Esophagus (tissue), 2 donors: ENCODE data around the gene APOO. TPM values are rescaled to one million over a fixed set of nuclear protein-coding genes. Genes with fewer than 3 reads are reported as not detected.
A peak's percentile ranks its signal among the peaks of the same experiment; 100 is the strongest.

Experiments used
- H3K27ac ChIP-seq, 2 donors: one replicate each; pipeline ENCODE4 v1.5.1; 2013; ENCODE audit warnings: low read depth in 2 of 2, mild to moderate bottlenecking in 2 of 2, inconsistent platforms in 1 of 2, low read length in 1 of 2, moderate library complexity in 1 of 2
- H3K27me3 ChIP-seq, 2 donors: one replicate each; pipeline ENCODE4 v1.6.1; 2013; ENCODE audit warnings: low read length in 2 of 2, control low read depth in 1 of 2, mild to moderate bottlenecking in 1 of 2; ENCODE audit not compliant: insufficient read depth in 2 of 2, control insufficient read depth in 1 of 2
- H3K36me3 ChIP-seq, 2 donors: one replicate each; pipeline ENCODE4 v1.6.1; 2013; ENCODE audit warnings: low read length in 1 of 2; ENCODE audit not compliant: control insufficient read depth in 2 of 2, insufficient read depth in 2 of 2
- H3K4me1 ChIP-seq, 2 donors: one replicate each; pipeline ENCODE4 v1.6.1; 2013; ENCODE audit warnings: low read length in 1 of 2; ENCODE audit not compliant: control insufficient read depth in 2 of 2, insufficient read depth in 2 of 2
- H3K4me3 ChIP-seq, 2 donors: one replicate each; pipeline ENCODE4 v1.5.1; 2013; ENCODE audit warnings: low read length in 2 of 2, mild to moderate bottlenecking in 2 of 2, low read depth in 1 of 2, moderate library complexity in 1 of 2
- H3K9me3 ChIP-seq, 2 donors: one replicate each; pipeline ENCODE4 v1.6.1; 2013; ENCODE audit warnings: mild to moderate bottlenecking in 2 of 2, low read depth in 1 of 2, low read length in 1 of 2, moderate library complexity in 1 of 2; ENCODE audit not compliant: control insufficient read depth in 2 of 2, insufficient read depth in 1 of 2
- WGBS, 2 donors: extraction: QIAGEN DNeasy Blood & Tissue Kit; methylation state at CpG; one replicate each; pipeline ENCODE4 v1.1.7; 2013; 5-methylcytosine and 5-hydroxymethylcytosine counted together
- polyA plus RNA-seq, 2 donors: library from polyadenylated mRNA; stranded (reverse); fragments of 200-250 nt; gene quantifications; one replicate each; pipeline ENCODE4 v1.2.3, GENCODE V29; 2013
- donor health status: healthy with polysubstance abuse.
- donor health status: Bipolar disorder and iron deficiency.

APOO gene
- polyA plus RNA-seq, 2 donors = 12.7 to 15.8 TPM

DNA sequence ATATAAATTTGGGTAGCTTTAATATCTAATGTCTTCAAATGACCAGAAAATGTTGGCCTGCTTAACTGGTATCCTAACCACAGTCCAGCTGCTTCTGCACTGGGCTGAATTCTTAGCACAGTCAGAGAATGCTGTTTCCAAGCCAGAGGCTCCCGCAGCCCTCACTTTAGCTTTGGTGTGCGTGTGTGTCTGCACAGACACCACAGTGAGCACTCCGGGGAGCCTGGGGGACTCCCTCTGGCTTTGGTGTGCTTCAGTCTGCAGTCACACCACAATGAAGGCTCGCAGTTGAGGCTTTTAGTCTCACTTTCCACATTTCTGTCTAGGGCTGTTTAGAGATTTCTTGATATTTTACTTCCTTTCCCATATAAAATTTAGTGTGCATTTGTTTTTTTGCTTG is 53.6 kb downstream of the APOO start:
- no peak overlapping the region for H3K27ac ChIP-seq
- H3K4me3 ChIP-seq = no peak overlapping the region
- H3K27me3 ChIP-seq = no peaks in the 10 kb centered on the region
- H3K4me1 ChIP-seq = no peaks in the 10 kb centered on the region
- WGBS, 2 donors = 80 to 87% methylated on average over 4 of the region's 4 CpGs
- H3K9me3 ChIP-seq = no peaks in the 10 kb centered on the region
- no peaks in the 10 kb centered on the region for H3K36me3 ChIP-seq

DNA sequence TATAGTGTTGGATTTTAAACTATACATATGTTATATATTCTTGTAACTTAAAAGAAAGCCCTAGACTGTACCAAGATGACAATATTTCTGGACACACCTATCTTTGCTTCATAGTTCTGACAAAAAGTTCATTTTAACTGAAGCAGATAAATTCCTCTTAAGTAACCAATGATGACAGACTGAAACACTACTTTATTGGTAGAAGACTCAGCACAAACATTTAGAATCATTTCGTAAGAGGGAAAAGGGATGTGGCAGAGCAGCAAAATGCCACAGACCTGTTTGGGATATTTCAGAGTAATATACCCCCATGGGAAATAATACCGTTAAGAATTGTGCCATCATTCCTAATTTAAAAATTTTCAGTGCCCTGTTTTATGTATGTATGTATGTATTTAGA is 56.2 kb downstream of the APOO start:
- H3K4me3 ChIP-seq = no peak overlapping the region
- WGBS, 2 donors = 91 to 94% methylated on average over 2 of the region's 2 CpGs
- H3K27ac ChIP-seq = no peak overlapping the region
- H3K4me1 ChIP-seq = no peaks in the 10 kb centered on the region
- H3K36me3 ChIP-seq = no peaks in the 10 kb centered on the region
- no peaks in the 10 kb centered on the region for H3K27me3 ChIP-seq
- H3K9me3 ChIP-seq = no peaks in the 10 kb centered on the region

DNA sequence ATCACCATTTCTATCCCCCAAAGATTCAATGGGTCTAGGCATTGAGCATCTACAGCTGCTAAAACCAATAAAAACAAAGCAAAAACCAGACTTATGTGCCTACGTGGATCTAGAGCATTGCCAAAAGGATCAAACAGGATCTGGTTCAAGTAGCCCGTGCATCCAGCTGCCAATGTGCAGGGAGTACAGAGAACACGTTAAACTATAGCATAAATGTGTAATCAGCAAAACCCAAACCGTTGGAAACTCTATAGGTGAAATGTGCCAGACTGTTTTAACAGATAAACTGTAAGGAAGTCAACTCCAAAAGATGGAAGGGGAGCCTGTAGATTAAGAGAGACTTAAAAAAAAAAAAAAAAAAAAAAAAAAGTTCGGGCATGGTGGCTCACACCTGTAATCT is 58.5 kb downstream of the APOO start:
- H3K27me3 ChIP-seq = no peaks in the 10 kb centered on the region
- no peaks in the 10 kb centered on the region for H3K4me1 ChIP-seq
- H3K27ac ChIP-seq = no peak overlapping the region
- H3K9me3 ChIP-seq = no peaks in the 10 kb centered on the region
- no peaks in the 10 kb centered on the region for H3K36me3 ChIP-seq
- no peak overlapping the region for H3K4me3 ChIP-seq
- 84 to 94% methylated on average over 4 to 5 of the region's 5 CpGs for WGBS, 2 donors

DNA sequence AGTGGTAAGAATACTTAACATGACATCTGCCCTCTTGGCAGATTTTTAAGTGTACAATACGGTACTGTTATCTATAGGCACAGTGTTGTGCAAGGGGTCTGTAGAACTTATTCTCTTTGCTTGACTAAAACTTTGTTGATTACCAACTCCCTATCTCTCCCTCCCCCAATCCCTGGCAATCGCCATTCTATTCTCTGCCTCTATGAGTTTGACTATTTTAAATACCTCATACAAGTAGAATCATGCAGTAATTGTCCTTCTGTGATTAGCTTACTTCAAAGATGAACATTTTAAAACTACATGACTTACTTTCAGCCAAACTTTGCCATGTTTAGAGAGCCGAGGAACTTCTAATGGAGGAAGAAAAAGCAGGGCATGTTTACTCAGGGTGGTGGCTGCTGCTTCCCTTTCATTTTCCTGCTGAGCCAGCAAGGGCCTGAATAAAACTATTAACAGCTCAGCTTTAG is 62.4 kb downstream of the APOO start:
- WGBS, 2 donors = 25 to 32% methylated on average over 3 of the region's 3 CpGs
- Histone ChIP-seq H3K27ac (peak overlapping the region in 1 of 2 donors; percentile 16), H3K27me3 (no peaks in the 10 kb centered on the region), H3K4me3 (no peak overlapping the region), H3K9me3 (no peaks in the 10 kb centered on the region), H3K4me1 (no peaks in the 10 kb centered on the region), H3K36me3 (no peaks in the 10 kb centered on the region)

DNA sequence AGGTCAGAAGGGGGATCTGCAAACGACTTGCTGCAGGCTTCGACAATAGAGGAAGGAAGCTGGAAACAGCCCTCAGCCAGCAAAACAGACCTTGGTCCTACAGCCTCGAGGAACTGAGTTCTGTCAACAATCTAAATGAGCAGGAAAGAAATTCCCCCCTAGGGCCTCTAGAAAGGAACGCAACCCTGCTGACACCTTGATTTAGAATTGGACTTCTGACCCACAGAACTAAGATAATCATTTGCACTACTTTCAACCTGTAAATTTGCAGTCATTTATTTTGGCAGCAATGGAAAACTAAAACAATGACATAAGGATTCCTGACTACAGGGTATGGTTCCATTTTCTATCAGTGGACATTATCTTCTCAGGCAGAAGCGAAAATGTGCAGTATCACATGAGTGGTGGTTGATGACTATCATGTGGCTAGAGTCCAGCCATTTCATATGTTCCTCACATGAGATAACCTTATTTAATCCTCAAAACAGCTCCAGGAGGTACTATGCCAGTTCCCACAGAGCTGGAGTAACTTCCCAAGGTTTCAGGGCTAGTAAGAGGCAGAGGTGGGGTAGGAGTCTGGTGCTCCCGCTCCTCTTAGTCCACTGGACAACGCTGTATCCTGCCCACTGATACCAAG is 63.1 kb downstream of the APOO start:
- WGBS, 2 donors = 42 to 43% methylated on average over 7 of the region's 7 CpGs
- H3K27me3 ChIP-seq = no peaks in the 10 kb centered on the region
- no peaks in the 10 kb centered on the region for H3K9me3 ChIP-seq
- H3K27ac ChIP-seq = peak overlapping the region in 1 of 2 donors; percentile 73
- no peak overlapping the region for H3K4me3 ChIP-seq
- H3K36me3 ChIP-seq = no peaks in the 10 kb centered on the region
- H3K4me1 ChIP-seq = no peaks in the 10 kb centered on the region

DNA sequence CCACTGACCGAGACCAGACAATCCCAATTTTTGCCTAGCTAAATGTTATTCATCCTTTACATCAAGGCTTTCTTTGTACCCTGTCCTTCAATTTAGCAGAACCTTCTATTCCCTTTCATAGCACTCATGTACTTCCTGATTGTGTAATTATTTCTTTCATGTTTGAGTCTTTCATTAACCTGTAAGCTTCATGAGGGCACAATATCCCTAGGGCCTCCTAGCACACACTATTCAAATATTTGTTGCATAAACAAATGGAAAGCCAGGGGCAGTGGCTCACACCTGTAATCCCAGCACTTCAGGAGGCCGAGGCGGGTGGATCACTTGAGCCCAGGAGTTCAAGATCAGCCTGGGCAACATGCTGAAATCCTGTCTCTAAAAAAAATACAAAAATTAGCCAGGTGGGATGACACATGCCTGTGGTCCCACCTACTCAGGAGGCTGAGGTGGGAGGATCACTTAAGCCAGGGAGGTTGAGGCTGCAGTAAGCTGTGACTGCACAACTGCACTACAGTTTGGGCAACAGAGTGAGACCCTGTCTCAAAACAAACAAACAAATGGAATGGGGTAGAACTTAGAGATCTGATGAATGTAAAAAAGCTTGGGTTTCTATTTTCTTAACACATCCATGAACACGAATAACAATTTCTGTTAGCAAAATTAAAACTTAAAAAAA is 65.8 kb downstream of the APOO start:
- Histone ChIP-seq H3K4me1 (no peaks in the 10 kb centered on the region), H3K27me3 (no peaks in the 10 kb centered on the region), H3K27ac (no peak overlapping the region), H3K36me3 (no peaks in the 10 kb centered on the region), H3K9me3 (no peaks in the 10 kb centered on the region), H3K4me3 (no peak overlapping the region)
- 80 to 83% methylated on average over 4 of the region's 4 CpGs for WGBS, 2 donors

DNA sequence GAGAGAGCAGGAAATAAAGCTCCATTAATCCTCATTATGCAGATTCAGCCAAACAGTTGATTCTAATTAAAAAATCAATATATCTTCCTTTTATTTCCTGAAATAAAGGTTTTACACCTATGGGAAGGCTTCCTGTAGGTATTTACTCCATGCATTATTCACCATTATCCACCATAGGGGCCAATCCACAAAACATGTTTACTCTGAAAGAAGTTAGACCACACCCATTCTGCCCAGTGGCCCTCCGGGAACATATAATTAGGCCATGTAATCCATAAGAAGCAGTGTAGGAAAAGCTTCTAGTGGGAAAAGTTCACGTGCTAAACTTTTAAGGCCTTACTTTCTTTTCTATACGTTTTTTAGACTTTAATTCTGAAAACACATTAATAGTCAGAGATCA is 67.1 kb downstream of the APOO start:
- Histone ChIP-seq H3K4me3 (no peak overlapping the region), H3K4me1 (no peaks in the 10 kb centered on the region), H3K36me3 (no peaks in the 10 kb centered on the region), H3K27ac (no peak overlapping the region), H3K27me3 (no peaks in the 10 kb centered on the region), H3K9me3 (no peaks in the 10 kb centered on the region)
- 49 to 59% methylated on average over 3 of the region's 3 CpGs for WGBS, 2 donors

DNA sequence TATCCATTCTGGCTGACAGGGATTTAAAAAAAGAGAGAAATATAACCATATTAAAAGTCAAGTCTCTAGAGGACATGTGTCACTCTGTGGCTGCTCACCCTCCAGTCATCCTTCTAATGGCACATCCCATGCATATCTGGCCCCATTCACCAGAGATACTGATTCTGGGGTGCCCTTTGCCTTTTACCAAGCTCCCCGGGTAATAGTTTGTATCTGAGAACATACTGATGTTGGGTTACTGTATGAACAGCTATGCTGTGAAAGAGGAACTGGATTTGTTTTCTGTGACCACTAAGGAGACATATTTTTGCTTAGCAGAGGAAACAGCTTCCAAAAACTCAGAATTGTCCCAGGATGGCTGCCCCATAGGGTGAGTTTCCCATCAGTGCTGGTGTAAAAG is 68.8 kb downstream of the APOO start:
- Histone ChIP-seq H3K27ac (no peak overlapping the region), H3K27me3 (no peaks in the 10 kb centered on the region), H3K9me3 (no peaks in the 10 kb centered on the region), H3K4me1 (no peaks in the 10 kb centered on the region), H3K36me3 (no peaks in the 10 kb centered on the region), H3K4me3 (no peak overlapping the region)
- WGBS, 2 donors = 87 to 95% methylated on average over 1 of the region's 1 CpG

DNA sequence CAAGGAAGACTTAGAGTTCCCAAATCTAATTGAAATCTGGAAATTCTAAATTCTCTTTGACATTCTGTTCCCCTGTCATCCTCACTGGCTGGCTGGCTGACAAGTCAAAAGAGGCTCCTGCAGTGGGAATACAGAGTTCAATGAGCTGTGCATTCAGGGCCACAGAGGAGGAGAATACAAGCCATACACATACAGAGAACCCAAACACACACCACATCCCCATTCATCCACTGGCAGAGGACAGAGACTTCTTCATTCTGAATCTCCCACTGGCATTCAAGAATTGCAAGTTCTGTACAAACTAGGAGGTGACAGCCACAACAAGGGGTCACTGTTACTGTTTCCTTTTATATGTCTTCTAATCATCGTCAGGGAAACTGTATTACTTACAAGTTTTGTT is 75.0 kb downstream of the APOO start:
- no peaks in the 10 kb centered on the region for H3K27me3 ChIP-seq
- H3K27ac ChIP-seq = no peak overlapping the region
- no peaks in the 10 kb centered on the region for H3K4me1 ChIP-seq
- no peaks in the 10 kb centered on the region for H3K36me3 ChIP-seq
- WGBS, 2 donors = 83 to 97% methylated on average over 1 of the region's 1 CpG
- no peaks in the 10 kb centered on the region for H3K9me3 ChIP-seq
- H3K4me3 ChIP-seq = no peak overlapping the region

DNA sequence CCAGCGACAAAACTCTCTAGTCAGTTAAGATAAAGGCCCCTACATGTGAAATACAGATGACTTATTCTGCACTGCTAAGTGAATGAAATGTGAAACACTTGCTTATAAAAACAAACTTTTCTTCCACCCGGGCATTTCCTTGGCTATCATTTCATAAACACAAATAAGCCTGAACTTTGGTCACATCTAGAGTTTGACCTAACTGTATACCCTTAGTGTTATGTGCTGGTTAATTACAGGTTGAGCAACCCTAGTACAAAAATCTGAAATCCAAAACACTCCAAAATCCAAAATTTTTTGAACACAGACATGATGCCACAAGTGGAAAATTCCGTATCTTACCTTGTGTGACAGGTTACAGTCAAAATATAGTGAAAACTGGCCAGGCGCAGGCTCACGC is 78.9 kb downstream of the APOO start:
- Histone ChIP-seq H3K4me1 (no peaks in the 10 kb centered on the region), H3K36me3 (no peaks in the 10 kb centered on the region), H3K27me3 (no peaks in the 10 kb centered on the region), H3K9me3 (no peaks in the 10 kb centered on the region), H3K4me3 (no peak overlapping the region), H3K27ac (no peak overlapping the region)
- WGBS, 2 donors = 86 to 88% methylated on average over 5 of the region's 5 CpGs
